Lower leg skin (tissue), 4 donors: ENCODE data around the gene MTCH1. TPM values are rescaled to one million over a fixed set of nuclear protein-coding genes. Genes with fewer than 3 reads are reported as not detected.

Source experiments
- DNase-seq, 2 donors: peaks; one replicate each; pipeline ENCODE4 v3.0.0-alpha.2; 2019; ENCODE audit warnings: low spot score in 2 of 2
- H3K4me3 ChIP-seq: fragments of 200-600 bp; sonication (generic); 2 replicates; pipeline ENCODE4 v1.5.1; 2017; ENCODE audit warnings: mild to moderate bottlenecking, low read depth; ENCODE audit not compliant: poor library complexity, severe bottlenecking
- POLR2A ChIP-seq, 2 donors: fragments of 450-650 bp; IDR thresholded peaks; one replicate each; pipeline ENCODE4 v1.6.1; 2016 to 2017; ENCODE audit warnings: antibody characterized with exemption in 2 of 2, mild to moderate bottlenecking in 1 of 2, moderate library complexity in 1 of 2
- WGBS, 2 donors: methylation state at CpG; one replicate each; pipeline ENCODE4 v1.1.5; 2018; 5-methylcytosine and 5-hydroxymethylcytosine counted together
- intact Hi-C: fragments of 100-400 bp; cut with DNase I; formaldehyde crosslinking; loops from one replicate; pipeline ENCODE4 v1.15.0; 2023; ENCODE audit warnings: low total_unique reads
- total RNA-seq, 4 donors: library from RNA; depleted of rRNA; stranded (reverse); fragments of >200 nt; gene quantifications; one replicate each; pipeline ENCODE4 v1.1.0, GENCODE V29; 2016
- TF ChIP-seq, protein P1 (sequence below), 3 donors: fragments of 450-650 bp; IDR thresholded peaks; one replicate each; pipeline ENCODE4 v1.5.1; 2016; ENCODE audit warnings: antibody characterized with exemption in 3 of 3, mild to moderate bottlenecking in 3 of 3, moderate library complexity in 2 of 3

Gene MTCH1
- total RNA-seq, 4 donors from 2014 or later, result 166 to 219 (median 188) TPM

DNA sequence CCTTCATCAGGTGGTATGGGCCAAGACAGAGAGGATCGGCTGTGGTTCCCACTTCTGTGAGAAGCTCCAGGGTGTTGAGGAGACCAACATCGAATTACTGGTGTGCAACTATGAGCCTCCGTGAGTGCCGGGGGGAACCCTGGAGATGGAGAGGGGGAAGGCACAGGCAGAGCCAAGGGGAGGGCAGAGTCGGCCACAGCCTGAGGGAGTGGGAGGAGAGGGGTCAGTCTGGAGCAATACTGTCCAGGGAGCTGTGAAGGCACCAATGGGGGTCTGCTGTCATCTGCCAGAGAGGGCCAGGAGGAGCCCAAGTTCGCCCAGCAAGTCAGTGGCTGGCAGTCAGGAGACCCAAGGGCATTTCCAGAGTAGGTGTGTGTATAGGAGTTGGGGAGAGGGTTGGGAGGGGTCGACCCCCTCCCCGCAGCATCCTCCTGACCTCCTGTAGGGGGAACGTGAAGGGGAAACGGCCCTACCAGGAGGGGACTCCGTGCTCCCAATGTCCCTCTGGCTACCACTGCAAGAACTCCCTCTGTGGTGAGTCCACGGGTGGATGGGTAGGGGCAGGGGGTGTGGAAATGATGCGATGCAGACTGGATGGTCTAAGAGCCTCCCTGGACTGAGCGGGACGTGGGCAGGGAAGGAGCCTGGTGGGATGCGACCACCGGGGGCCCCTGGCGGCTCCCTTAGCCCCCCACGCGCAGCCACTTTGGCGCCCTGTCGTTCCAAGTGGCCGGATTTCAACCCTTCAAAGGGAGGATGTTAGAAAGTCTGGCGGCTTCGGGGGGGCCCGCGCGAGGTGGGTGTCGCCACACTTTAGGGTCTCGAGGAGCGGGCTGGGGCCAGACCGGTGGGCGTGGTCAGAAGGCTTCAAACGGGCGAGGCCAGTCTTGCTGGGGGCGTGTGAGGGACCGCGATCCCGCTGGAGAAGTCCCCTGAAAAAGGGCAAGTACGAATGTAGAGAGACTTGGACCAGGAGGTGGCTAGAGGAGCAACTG lies 24.3 kb downstream of the MTCH1 start:
- H3K4me3 ChIP-seq, result no peak overlapping the region
- TF ChIP-seq, protein P1, sequence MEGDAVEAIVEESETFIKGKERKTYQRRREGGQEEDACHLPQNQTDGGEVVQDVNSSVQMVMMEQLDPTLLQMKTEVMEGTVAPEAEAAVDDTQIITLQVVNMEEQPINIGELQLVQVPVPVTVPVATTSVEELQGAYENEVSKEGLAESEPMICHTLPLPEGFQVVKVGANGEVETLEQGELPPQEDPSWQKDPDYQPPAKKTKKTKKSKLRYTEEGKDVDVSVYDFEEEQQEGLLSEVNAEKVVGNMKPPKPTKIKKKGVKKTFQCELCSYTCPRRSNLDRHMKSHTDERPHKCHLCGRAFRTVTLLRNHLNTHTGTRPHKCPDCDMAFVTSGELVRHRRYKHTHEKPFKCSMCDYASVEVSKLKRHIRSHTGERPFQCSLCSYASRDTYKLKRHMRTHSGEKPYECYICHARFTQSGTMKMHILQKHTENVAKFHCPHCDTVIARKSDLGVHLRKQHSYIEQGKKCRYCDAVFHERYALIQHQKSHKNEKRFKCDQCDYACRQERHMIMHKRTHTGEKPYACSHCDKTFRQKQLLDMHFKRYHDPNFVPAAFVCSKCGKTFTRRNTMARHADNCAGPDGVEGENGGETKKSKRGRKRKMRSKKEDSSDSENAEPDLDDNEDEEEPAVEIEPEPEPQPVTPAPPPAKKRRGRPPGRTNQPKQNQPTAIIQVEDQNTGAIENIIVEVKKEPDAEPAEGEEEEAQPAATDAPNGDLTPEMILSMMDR (IDR thresholded peaks at IDR 0.05), result no peak
- no peak for TF ChIP-seq POLR2A (IDR thresholded peaks at IDR 0.05)
- intact Hi-C loops, result no loop called here
- no peak for DNase-seq
- 69 to 79% methylated on average over 36 to 39 of the region's 40 CpGs for WGBS, 2 donors

DNA sequence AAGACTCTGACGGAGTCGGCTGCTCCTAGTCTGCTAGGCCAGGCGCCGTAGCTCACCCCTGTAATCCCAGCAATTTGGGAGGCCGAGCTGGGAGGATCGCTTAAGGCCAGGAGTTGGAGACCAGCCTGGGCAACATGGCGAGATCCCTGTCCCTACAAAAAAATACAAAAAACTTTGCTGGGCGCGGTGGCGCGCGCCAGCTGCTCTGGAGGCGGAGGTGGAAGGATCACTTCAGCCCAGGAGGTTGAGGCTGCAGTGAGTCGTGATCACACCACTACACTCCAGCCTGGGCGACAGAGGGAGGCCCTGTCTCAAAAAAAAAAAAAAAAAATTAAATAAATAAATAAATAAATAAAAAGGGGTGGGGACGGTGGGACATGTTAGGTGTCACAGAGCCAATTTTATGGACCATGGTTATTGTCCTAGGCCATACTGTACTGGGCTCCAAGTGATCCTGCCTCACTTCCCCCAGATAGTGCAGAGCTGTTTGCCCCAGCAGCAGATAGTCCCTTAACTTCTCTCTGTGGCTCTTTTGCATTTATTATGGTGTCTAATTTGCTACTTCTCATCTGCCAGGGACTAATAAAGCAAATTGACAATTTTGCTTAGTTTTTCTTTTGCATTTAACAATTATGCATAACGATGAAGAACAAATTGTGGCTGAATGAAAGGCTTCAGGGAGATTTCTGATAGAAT lies 26.3 kb downstream of the MTCH1 start:
- TF ChIP-seq, protein P1 (IDR thresholded peaks at IDR 0.05), result no peak
- no peak for TF ChIP-seq POLR2A (IDR thresholded peaks at IDR 0.05)
- 83 to 86% methylated on average over 17 of the region's 17 CpGs for WGBS, 2 donors
- H3K4me3 ChIP-seq, result no peak overlapping the region
- DNase-seq, result no peak
- intact Hi-C loops, result no loop called here

DNA sequence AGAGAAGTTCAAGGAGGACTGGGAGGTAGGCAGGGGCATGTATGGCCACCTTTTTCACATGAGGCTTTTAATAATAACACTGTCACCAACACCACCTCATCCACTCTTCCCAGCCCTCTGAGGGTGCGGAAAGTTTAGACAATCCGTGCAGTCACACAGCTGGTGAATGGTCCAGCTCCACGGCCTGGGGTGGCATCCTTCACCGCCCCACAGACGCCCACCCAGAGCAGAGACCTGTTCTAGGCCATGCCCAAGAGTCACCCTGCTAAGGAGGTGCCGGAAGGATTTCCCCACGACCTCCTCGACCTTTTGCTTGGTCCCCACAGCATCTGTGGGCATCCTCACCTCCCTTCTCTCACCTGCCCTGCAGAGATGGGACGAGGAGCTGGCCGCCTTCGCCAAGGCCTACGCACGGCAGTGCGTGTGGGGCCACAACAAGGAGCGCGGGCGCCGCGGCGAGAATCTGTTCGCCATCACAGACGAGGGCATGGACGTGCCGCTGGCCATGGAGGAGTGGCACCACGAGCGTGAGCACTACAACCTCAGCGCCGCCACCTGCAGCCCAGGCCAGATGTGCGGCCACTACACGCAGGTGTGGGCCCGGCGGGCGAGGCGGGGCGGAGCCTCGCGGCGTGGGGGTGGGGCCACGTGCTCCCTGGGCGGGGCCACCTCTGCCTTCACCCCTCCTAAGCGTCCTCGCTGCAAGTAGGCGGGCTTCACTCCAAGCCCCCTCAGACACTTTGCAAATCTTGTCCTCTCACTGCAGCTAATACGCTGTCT lies 27.0 kb downstream of the MTCH1 start:
- intact Hi-C loops, result no loop called here
- no peak for DNase-seq
- no peak overlapping the region for H3K4me3 ChIP-seq
- 82% methylated on average over 37 to 40 of the region's 44 CpGs for WGBS, 2 donors
- TF ChIP-seq, protein P1 (IDR thresholded peaks at IDR 0.05), result no peak
- TF ChIP-seq POLR2A (IDR thresholded peaks at IDR 0.05), result no peak

DNA sequence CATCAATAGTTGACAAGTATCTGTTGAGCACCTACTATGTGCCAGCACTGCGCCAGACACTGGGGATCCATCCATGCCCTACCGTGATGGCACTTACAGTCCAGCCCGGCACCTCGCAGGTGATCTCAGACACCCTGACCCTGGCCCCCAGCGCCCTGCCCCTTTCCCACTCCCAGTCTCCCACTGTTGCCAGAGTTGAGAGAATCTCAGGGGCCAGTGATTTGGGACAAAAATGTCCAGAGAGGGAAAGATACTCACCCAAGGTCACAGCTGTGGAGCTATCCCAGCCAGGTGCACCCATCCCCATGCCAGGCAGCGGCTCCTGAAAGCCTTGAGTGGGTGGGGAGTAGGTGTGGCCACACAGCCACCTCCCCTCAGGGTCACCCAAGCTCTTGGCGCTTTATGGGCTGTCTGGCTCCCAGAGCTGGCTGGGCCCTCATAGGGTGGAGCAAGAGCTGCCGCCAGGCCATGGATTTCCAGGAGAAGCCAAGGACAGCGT lies 28.2 kb downstream of the MTCH1 start:
- TF ChIP-seq, protein P1 (IDR thresholded peaks at IDR 0.05), result no peak
- no peak for TF ChIP-seq POLR2A (IDR thresholded peaks at IDR 0.05)
- 61 to 66% methylated on average over 9 of the region's 9 CpGs for WGBS, 2 donors
- no peak for DNase-seq
- intact Hi-C loops, result no loop called here
- no peak overlapping the region for H3K4me3 ChIP-seq

GRCh38 chr6:36956446-36956820 lies 29.6 kb downstream of the MTCH1 start:
- H3K4me3 ChIP-seq, result no peak overlapping the region
- no peak for DNase-seq
- TF ChIP-seq, protein P1 (IDR thresholded peaks at IDR 0.05), result no peak
- TF ChIP-seq POLR2A (IDR thresholded peaks at IDR 0.05), result no peak
- intact Hi-C loops, result no loop called here
